WERI-Rb-1 (cell line): ENCODE measurements around the gene CD200R1.

Source experiments
- DNase-seq: peaks from one replicate; pipeline ENCODE4 v3.0.0-alpha.2; 2020
- H3K27ac ChIP-seq: fragments of 250-450 bp; sonication (Bioruptor Pico); 2 replicates; pipeline ENCODE4 v1.5.1; 2020; ENCODE audit warnings: mild to moderate bottlenecking, moderate library complexity
- H3K27me3 ChIP-seq: fragments of 250-450 bp; sonication (Bioruptor Pico); 2 replicates; pipeline ENCODE4 v1.5.1; 2021; ENCODE audit warnings: mild to moderate bottlenecking, low read depth, moderate library complexity; ENCODE audit not compliant: insufficient read depth, severe bottlenecking
- H3K36me3 ChIP-seq: fragments of 250-450 bp; sonication (Bioruptor Pico); 2 replicates; pipeline ENCODE4 v1.5.1; 2020; ENCODE audit warnings: mild to moderate bottlenecking, moderate library complexity
- H3K4me3 ChIP-seq: 2 replicates; pipeline ENCODE4 v1.5.1; 2011; ENCODE audit warnings: low read depth, mild to moderate bottlenecking, control low read depth, low read length
- H3K9me3 ChIP-seq: fragments of 250-450 bp; sonication (Bioruptor Pico); 2 replicates; pipeline ENCODE4 v1.5.1; 2021; ENCODE audit warnings: mild to moderate bottlenecking, moderate library complexity; ENCODE audit not compliant: severe bottlenecking
- CTCF ChIP-seq: IDR thresholded peaks from 2 replicates; pipeline ENCODE4 v1.5.1; 2011; ENCODE audit warnings: low read depth, mild to moderate bottlenecking, control low read depth, inconsistent platforms, low read length

CD200R1 gene

GRCh38 chr3:112982710-112983109, 7.8 kb upstream of the CD200R1 start:
- H3K4me3 ChIP-seq: no peak overlapping the region
- no peak for TF ChIP-seq CTCF
- no peak overlapping the region for H3K27ac ChIP-seq
- peaks cover 22% of the 10 kb centered on the region for H3K27me3 ChIP-seq
- DNase-seq: no peak
- no peaks in the 10 kb centered on the region for H3K9me3 ChIP-seq
- no peaks in the 10 kb centered on the region for H3K36me3 ChIP-seq

- peaks cover 34% of the 10 kb centered on the region for H3K27me3 ChIP-seq
- no peaks in the 10 kb centered on the region for H3K9me3 ChIP-seq
- no peak overlapping the region for H3K4me3 ChIP-seq
- no peak for DNase-seq
- H3K36me3 ChIP-seq: no peaks in the 10 kb centered on the region
- H3K27ac ChIP-seq: no peak overlapping the region
- TF ChIP-seq CTCF: no peak
Observed at GRCh38 chr3:112980080-112980479, 5.2 kb upstream of the CD200R1 start.

GRCh38 chr3:112979244-112979832, 4.4 kb upstream of the CD200R1 start:
- TF ChIP-seq CTCF: 0 out of 2 replicates have a peak, but pooled peaks have one; percentile 6
- DNase-seq: no peak
- no peaks in the 10 kb centered on the region for H3K36me3 ChIP-seq
- H3K9me3 ChIP-seq: no peaks in the 10 kb centered on the region
- no peak overlapping the region for H3K27ac ChIP-seq
- peaks cover 34% of the 10 kb centered on the region for H3K27me3 ChIP-seq
- no peak overlapping the region for H3K4me3 ChIP-seq

GRCh38 chr3:112976953-112977352, 2.0 kb upstream of the CD200R1 start:
- no peak for TF ChIP-seq CTCF

GRCh38 chr3:112976001-112976400, 1.1 kb upstream of the CD200R1 start:
- Histone ChIP-seq H3K4me3 (no peak overlapping the region), H3K27me3 (peaks cover 50% of the 10 kb centered on the region), H3K36me3 (no peaks in the 10 kb centered on the region), H3K27ac (no peak overlapping the region), H3K9me3 (no peaks in the 10 kb centered on the region)
- DNase-seq: no peak
- no peak for TF ChIP-seq CTCF

More at GRCh38 chr3:112976953-112977352, 2.0 kb upstream of the CD200R1 start:
- Histone ChIP-seq H3K9me3 (no peaks in the 10 kb centered on the region), H3K27ac (no peak overlapping the region), H3K36me3 (no peaks in the 10 kb centered on the region), H3K27me3 (peaks cover 45% of the 10 kb centered on the region), H3K4me3 (no peak overlapping the region)
- DNase-seq: no peak

- Histone ChIP-seq H3K9me3 (no peaks in the 10 kb centered on the region), H3K36me3 (no peaks in the 10 kb centered on the region), H3K4me3 (no peak overlapping the region), H3K27me3 (peaks cover 52% of the 10 kb centered on the region), H3K27ac (no peak overlapping the region)
- no peak for DNase-seq
- no peak for TF ChIP-seq CTCF
Observed at GRCh38 chr3:112974178-112974517, 755 bp downstream of the CD200R1 start.
